Mesothelial cell of epicardium (in vitro differentiated cells): ENCODE measurements around the gene SNTB2. TPM values are rescaled to one million over a fixed set of nuclear protein-coding genes. Genes with fewer than 3 reads are reported as not detected.

ENCODE experiments used
- DNase-seq, 2 experiments: peaks; one replicate each; pipeline ENCODE4 v3.0.0; 2021; ENCODE audit warnings: low spot score in 2 of 2; ENCODE audit not compliant: unreplicated experiment in 2 of 2
- H3K27ac Mint-ChIP-seq: 2 replicates; pipeline ENCODE4 v1.8.0; 2021; ENCODE audit warnings: mixed read lengths
- H3K27me3 Mint-ChIP-seq: 2 replicates; pipeline ENCODE4 v1.8.0; 2021; ENCODE audit warnings: low read depth, mixed read lengths
- H3K36me3 Mint-ChIP-seq: 2 replicates; pipeline ENCODE4 v1.8.0; 2021; ENCODE audit warnings: mixed read lengths
- H3K4me1 Mint-ChIP-seq: 2 replicates; pipeline ENCODE4 v1.8.0; 2021; ENCODE audit warnings: mixed read lengths
- H3K4me3 Mint-ChIP-seq: 2 replicates; pipeline ENCODE4 v1.8.0; 2021; ENCODE audit warnings: mild to moderate bottlenecking, moderate library complexity, mixed read lengths
- H3K9me3 Mint-ChIP-seq: 2 replicates; pipeline ENCODE4 v1.8.0; 2021; ENCODE audit warnings: mixed read lengths
- CTCF ChIP-seq: fragments of 200-600 bp; sonication (generic); IDR thresholded peaks from one replicate; pipeline ENCODE4 v1.5.0; 2021; ENCODE audit warnings: antibody characterized with exemption; ENCODE audit not compliant: unreplicated experiment
- total RNA-seq: library from RNA; stranded (reverse); gene quantifications from 3 replicates; pipeline ENCODE4 v1.2.1, GENCODE V29; 2021

SNTB2 gene
- total RNA-seq, 1 donor from 2014 or later = 26.7 TPM

GRCh38 chr16:69346683-69347082, 159.7 kb downstream of the SNTB2 start:
- H3K27ac Mint-ChIP-seq = no peak overlapping the region
- no peaks in the 10 kb centered on the region for H3K4me1 Mint-ChIP-seq
- no peak for TF ChIP-seq CTCF
- H3K36me3 Mint-ChIP-seq = peaks cover 11% of the 10 kb centered on the region
- no peaks in the 10 kb centered on the region for H3K9me3 Mint-ChIP-seq
- DNase-seq = no peak
- no peaks in the 10 kb centered on the region for H3K27me3 Mint-ChIP-seq
- no peak overlapping the region for H3K4me3 Mint-ChIP-seq

DNA sequence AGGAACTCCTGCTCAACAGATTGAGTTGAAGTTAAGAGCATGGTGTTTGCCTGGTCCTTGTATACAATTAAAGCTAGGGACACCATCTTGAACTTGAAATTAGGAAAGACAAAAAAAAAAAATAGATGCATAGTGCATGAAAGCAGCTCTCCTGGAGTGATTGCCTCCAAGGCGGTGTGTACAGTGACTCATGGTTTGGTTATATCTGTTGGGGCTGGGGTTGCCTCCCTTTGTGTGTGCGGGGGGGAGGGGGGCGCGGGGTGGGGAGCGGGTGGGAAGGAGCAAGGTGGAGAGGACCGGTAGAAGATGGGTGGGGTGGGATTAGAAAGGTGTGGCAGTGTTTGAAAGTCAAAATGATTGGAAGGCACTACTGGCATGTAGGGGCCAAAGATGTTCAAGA, 161.3 kb downstream of the SNTB2 start:
- no peaks in the 10 kb centered on the region for H3K27me3 Mint-ChIP-seq
- no peak for TF ChIP-seq CTCF
- H3K27ac Mint-ChIP-seq = no peak overlapping the region
- DNase-seq = no peak
- no peaks in the 10 kb centered on the region for H3K4me1 Mint-ChIP-seq
- peaks cover 15% of the 10 kb centered on the region for H3K36me3 Mint-ChIP-seq
- no peaks in the 10 kb centered on the region for H3K9me3 Mint-ChIP-seq
- no peak overlapping the region for H3K4me3 Mint-ChIP-seq

GRCh38 chr16:69349536-69349935, 162.6 kb downstream of the SNTB2 start:
- H3K4me1 Mint-ChIP-seq = no peaks in the 10 kb centered on the region
- no peak for DNase-seq
- H3K27ac Mint-ChIP-seq = no peak overlapping the region
- TF ChIP-seq CTCF = no peak
- H3K9me3 Mint-ChIP-seq = no peaks in the 10 kb centered on the region
- H3K27me3 Mint-ChIP-seq = no peaks in the 10 kb centered on the region
- H3K36me3 Mint-ChIP-seq = peaks cover 16% of the 10 kb centered on the region
- H3K4me3 Mint-ChIP-seq = no peak overlapping the region

DNA sequence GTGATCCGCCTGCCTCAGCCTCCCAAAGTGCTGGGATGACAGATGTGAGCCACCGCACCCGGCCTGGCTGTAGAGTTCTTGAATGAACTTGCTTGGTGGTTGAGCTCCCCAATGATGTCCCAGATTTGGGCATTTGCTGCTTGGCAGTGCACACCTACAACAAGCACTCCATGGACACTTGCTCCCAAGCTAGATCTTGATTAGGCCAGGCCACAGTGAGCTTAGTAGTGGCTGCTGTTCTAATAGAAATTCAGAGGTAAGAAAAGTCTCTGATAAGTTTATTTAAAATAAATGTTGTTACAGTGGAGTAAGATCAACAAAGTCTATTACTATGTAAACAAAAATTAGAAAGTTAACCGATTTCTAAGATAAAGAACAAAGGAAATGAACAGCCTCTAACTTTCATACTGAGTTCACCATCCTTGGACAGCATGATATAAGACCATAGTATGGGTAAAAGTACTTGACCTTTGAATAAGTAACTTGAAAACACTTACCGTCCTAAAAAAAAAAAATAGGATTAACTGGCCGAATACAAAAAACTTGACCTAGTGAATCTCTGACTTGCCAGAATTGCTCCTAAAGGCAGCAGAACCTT, 163.7 kb downstream of the SNTB2 start:
- H3K27me3 Mint-ChIP-seq = no peaks in the 10 kb centered on the region
- DNase-seq = no peak
- H3K4me1 Mint-ChIP-seq = no peaks in the 10 kb centered on the region
- H3K9me3 Mint-ChIP-seq = no peaks in the 10 kb centered on the region
- no peak overlapping the region for H3K27ac Mint-ChIP-seq
- H3K4me3 Mint-ChIP-seq = no peak overlapping the region
- no peak for TF ChIP-seq CTCF
- H3K36me3 Mint-ChIP-seq = peaks cover 22% of the 10 kb centered on the region

DNA sequence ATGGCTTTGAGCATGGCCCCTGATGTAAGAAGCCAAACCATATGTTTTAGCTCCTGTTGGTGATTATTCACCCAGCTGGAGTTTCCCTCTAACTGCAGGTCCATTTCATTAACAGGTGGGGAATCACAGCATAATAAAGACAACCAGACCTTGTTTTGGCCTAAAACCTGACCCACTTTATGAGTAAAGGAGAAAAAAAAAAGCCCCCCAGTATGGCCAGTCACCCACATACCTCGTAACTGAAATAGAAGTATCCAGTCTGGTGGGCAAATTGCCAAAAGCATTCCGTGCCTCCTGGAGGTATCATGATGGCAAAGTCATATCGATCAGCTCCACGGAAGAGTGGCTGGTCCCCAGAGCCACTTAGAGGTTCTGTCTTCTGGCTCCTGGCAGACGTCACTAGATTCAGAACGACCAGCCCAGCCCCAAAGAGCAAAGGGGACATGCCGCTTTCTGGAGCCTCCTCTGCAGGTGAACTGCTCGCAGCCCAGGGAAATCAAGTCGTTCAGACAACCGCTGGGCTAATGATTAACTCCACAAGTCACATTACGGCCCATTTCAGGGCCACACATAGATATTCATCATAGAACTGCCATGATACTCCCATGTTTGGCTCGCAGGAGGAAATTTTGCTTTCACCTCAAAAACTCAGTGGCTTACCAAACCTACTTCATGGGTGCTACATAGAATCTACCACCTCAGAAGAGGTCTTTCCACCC, 164.5 kb downstream of the SNTB2 start, which contains the start of gene TMED6:
TMED6 (minus strand) TSS at position 478 of the 719 bp plus-strand sequence; CDS start at position 445, 33 bp downstream.
- peaks cover 22% of the 10 kb centered on the region for H3K36me3 Mint-ChIP-seq
- no peaks in the 10 kb centered on the region for H3K27me3 Mint-ChIP-seq
- no peak within 1 kb of the TSS for H3K27ac Mint-ChIP-seq
- H3K9me3 Mint-ChIP-seq = no peaks in the 10 kb centered on the region
- no peak for DNase-seq
- H3K4me1 Mint-ChIP-seq = no peaks in the 10 kb centered on the region
- H3K4me3 Mint-ChIP-seq = no peak within 1 kb of the TSS
- no peak for TF ChIP-seq CTCF

Other genes with a start within 250 kb of the SNTB2 start
- 0.86 to 1.2 TPM (median 0.92 TPM) in 3 replicates for gene HAS3, start 81.5 kb upstream of the SNTB2 start, total RNA-seq
- 91.9 to 96.7 TPM (median 95.2 TPM) in 3 replicates for gene CHTF8, start 54.6 kb upstream of the SNTB2 start, total RNA-seq
- 45.0 to 49.4 TPM (median 48.0 TPM) in 3 replicates for gene UTP4, start 54.5 kb upstream of the SNTB2 start, total RNA-seq
- 28.0 to 30.3 TPM (median 29.8 TPM) in 3 replicates for gene VPS4A, start 124.2 kb downstream of the SNTB2 start, total RNA-seq
- gene PDF, start 143.4 kb downstream of the SNTB2 start, total RNA-seq = 13.5 to 14.1 TPM (median 13.6 TPM) in 3 replicates
- gene COG8, start 152.4 kb downstream of the SNTB2 start, total RNA-seq = 48.2 to 49.4 TPM (median 49.0 TPM) in 3 replicates
- gene NIP7, start 152.6 kb downstream of the SNTB2 start, total RNA-seq = 27.2 to 31.4 TPM (median 30.5 TPM) in 3 replicates
- 1.2 to 1.7 TPM (median 1.4 TPM) in 3 replicates for gene TMED6, start 164.6 kb downstream of the SNTB2 start, total RNA-seq
- 36.8 to 42.4 TPM (median 39.2 TPM) in 3 replicates for gene TERF2, start 198.8 kb downstream of the SNTB2 start, total RNA-seq
- gene CYB5B, start 237.5 kb downstream of the SNTB2 start, total RNA-seq = 96.6 to 102 TPM (median 101 TPM) in 3 replicates